Liver (tissue), 9 donors: ENCODE results near the gene RMND1. TPM values are rescaled to one million over a fixed set of nuclear protein-coding genes. Genes with fewer than 3 reads are reported as not detected.
A peak's percentile ranks its signal among the peaks of the same experiment; 100 is the strongest.

Source experiments
- DNase-seq: peaks from one replicate; pipeline ENCODE4 v3.0.0-alpha.2; 2017; ENCODE audit warnings: low spot score
- H3K27ac ChIP-seq, 2 donors: one replicate each; pipeline ENCODE4 v1.7.0; 2013; ENCODE audit warnings: inconsistent platforms in 2 of 2, low read length in 2 of 2, control low read depth in 1 of 2, low read depth in 1 of 2, mild to moderate bottlenecking in 1 of 2
- H3K27me3 ChIP-seq, 4 donors: one replicate each; pipeline versions ENCODE4 v1.6.1 to v1.7.0; 2013; ENCODE audit warnings: low read length in 3 of 4, inconsistent platforms in 1 of 4, mild to moderate bottlenecking in 1 of 4, moderate library complexity in 1 of 4; ENCODE audit not compliant: control insufficient read depth in 4 of 4, insufficient read depth in 4 of 4
- H3K36me3 ChIP-seq, 4 donors: one replicate each; pipeline versions ENCODE4 v1.6.1 to v1.7.0; 2013; ENCODE audit warnings: low read length in 3 of 4, mild to moderate bottlenecking in 3 of 4, low read depth in 1 of 4, moderate library complexity in 1 of 4; ENCODE audit not compliant: control insufficient read depth in 4 of 4, insufficient read depth in 3 of 4
- H3K4me1 ChIP-seq, 4 donors: one replicate each; pipeline versions ENCODE4 v1.6.1 to v1.7.0; 2013; ENCODE audit warnings: low read length in 3 of 4, mild to moderate bottlenecking in 3 of 4, moderate library complexity in 1 of 4; ENCODE audit not compliant: control insufficient read depth in 4 of 4, insufficient read depth in 4 of 4
- H3K4me3 ChIP-seq, 3 donors: one replicate each; pipeline versions ENCODE4 v1.6.1 to v1.7.0; 2013; ENCODE audit warnings: low read length in 3 of 3, control low read depth in 1 of 3, low read depth in 1 of 3, mild to moderate bottlenecking in 1 of 3
- H3K9ac ChIP-seq, 2 donors: one replicate each; pipeline ENCODE4 v1.7.0; 2013; ENCODE audit warnings: low read length in 2 of 2, mild to moderate bottlenecking in 2 of 2, moderate library complexity in 2 of 2, control low read depth in 1 of 2, low read depth in 1 of 2
- H3K9me3 ChIP-seq, 4 donors: one replicate each; pipeline versions ENCODE4 v1.6.1 to v1.7.0; 2013; ENCODE audit warnings: low read length in 3 of 4; ENCODE audit not compliant: control insufficient read depth in 4 of 4
- ATF3 ChIP-seq: IDR thresholded peaks from 2 replicates; pipeline ENCODE4 v1.6.1; 2016; ENCODE audit warnings: antibody characterized with exemption
- EGR1 ChIP-seq, 2 donors: IDR thresholded peaks; 2 replicates each; pipeline ENCODE4 v1.6.1; 2016 to 2018; ENCODE audit warnings: antibody characterized with exemption in 2 of 2, low read depth in 2 of 2
- FOXA1 ChIP-seq: IDR thresholded peaks from 2 replicates; pipeline ENCODE4 v1.6.1; 2016; ENCODE audit warnings: antibody characterized with exemption
- FOXA2 ChIP-seq: IDR thresholded peaks from 2 replicates; pipeline ENCODE4 v1.6.1; 2016; ENCODE audit warnings: antibody characterized with exemption
- GABPA ChIP-seq, 2 donors: IDR thresholded peaks in 1 of 2; conservative IDR thresholded peaks in 1 of 2; 2 replicates each; pipeline ENCODE4 v1.6.1; 2016; ENCODE audit warnings: antibody characterized with exemption in 2 of 2, mild to moderate bottlenecking in 1 of 2, moderate library complexity in 1 of 2
- HNF4G ChIP-seq: IDR thresholded peaks from 2 replicates; pipeline ENCODE4 v1.6.1; 2016; ENCODE audit warnings: antibody characterized with exemption
- JUND ChIP-seq, 2 donors: IDR thresholded peaks; 2 replicates each; pipeline ENCODE4 v1.6.1; 2016; ENCODE audit warnings: antibody characterized with exemption in 2 of 2
- MAX ChIP-seq: IDR thresholded peaks from 2 replicates; pipeline ENCODE4 v1.6.1; 2016; ENCODE audit warnings: antibody characterized with exemption
- NR2F2 ChIP-seq: IDR thresholded peaks from 2 replicates; pipeline ENCODE4 v1.6.1; 2016; ENCODE audit warnings: antibody characterized with exemption
- REST ChIP-seq: IDR thresholded peaks from 2 replicates; pipeline ENCODE4 v1.6.1; 2016; ENCODE audit warnings: antibody characterized with exemption, mild to moderate bottlenecking
- RXRA ChIP-seq, 2 donors: IDR thresholded peaks; 2 replicates each; pipeline ENCODE4 v1.6.1; 2017 to 2018; ENCODE audit warnings: antibody characterized with exemption in 2 of 2, mild to moderate bottlenecking in 1 of 2
- ZBTB33 ChIP-seq: IDR thresholded peaks from 2 replicates; pipeline ENCODE4 v1.6.1; 2016; ENCODE audit warnings: antibody characterized with exemption
- WGBS: extraction: QIAGEN DNeasy Blood & Tissue Kit; methylation state at CpG from one replicate; pipeline ENCODE4 v1.1.7; 2013; 5-methylcytosine and 5-hydroxymethylcytosine counted together
- polyA plus RNA-seq, 2 donors: library from polyadenylated mRNA; stranded (reverse) in 1 of 2; unstranded in 1 of 2; fragments of 200-250 nt in 1 of 2; fragments of >200 nt in 1 of 2; fragmentation: Nextera tagmentation in 1 of 2; extraction: Ambion mirVana in 1 of 2; gene quantifications; one replicate each; pipeline versions ENCODE4 v1.2.1 to v1.2.3, GENCODE V29; 2013 to 2015
- total RNA-seq, 2 donors: library from RNA; depleted of rRNA; stranded (reverse); fragments of >200 nt; gene quantifications; one replicate each; pipeline ENCODE4 v1.2.3, GENCODE V29; 2014
- donor health status: healthy.
- donor health status: healthy.
- donor health status: healthy.
- donor health status: healthy.
- donor health status: healthy.

RMND1 gene
- total and polyA plus RNA-seq, 4 donors: 13.2 to 22.6 (median 18.1) TPM

GRCh38 chr6:151399679-151400078 lies 52.2 kb downstream of the RMND1 start (continued):
- TF ChIP-seq REST: no peak

- no peak for DNase-seq
- peaks cover 0 to 2% (median 0%) of the 10 kb centered on the region in 4 donors for H3K36me3 ChIP-seq
- no peaks in the 10 kb centered on the region for H3K27me3 ChIP-seq
- no peak overlapping the region for H3K9ac ChIP-seq
- H3K4me3 ChIP-seq: no peak overlapping the region
- 76% methylated on average over 4 of the region's 4 CpGs for WGBS
- peaks cover 9 to 30% (median 24%) of the 10 kb centered on the region in 4 donors for H3K4me1 ChIP-seq
- no peak overlapping the region for H3K27ac ChIP-seq
- H3K9me3 ChIP-seq: no peaks in the 10 kb centered on the region
- TF ChIP-seq GABPA (IDR thresholded peaks at IDR 0.05 in 1 of 2, conservative IDR thresholded peaks at IDR 0.05 in 1 of 2): no peak
- TF ChIP-seq NR2F2: no peak
- no peak for TF ChIP-seq REST
- no peak for TF ChIP-seq RXRA (IDR thresholded peaks at IDR 0.05)
- TF ChIP-seq JUND (IDR thresholded peaks at IDR 0.05): no peak
- TF ChIP-seq EGR1 (IDR thresholded peaks at IDR 0.05; ENCODE audit: low read depth in 2 of 2): no peak
- TF ChIP-seq MAX: no peak
Observed at GRCh38 chr6:151393410-151393809, 58.5 kb downstream of the RMND1 start.

GRCh38 chr6:151392427-151392826 lies 59.5 kb downstream of the RMND1 start:
- Histone ChIP-seq H3K9ac (peak overlapping the region in 1 of 2 donors; percentile 42), H3K27me3 (no peaks in the 10 kb centered on the region), H3K9me3 (no peaks in the 10 kb centered on the region), H3K4me1 (peaks cover 9 to 30% (median 24%) of the 10 kb centered on the region in 4 donors), H3K27ac (peak overlapping the region; percentile 97 to 99), H3K4me3 (peak overlapping the region; percentile 67 to 100 (median 81)), H3K36me3 (peaks cover 0 to 1% (median under 1%) of the 10 kb centered on the region in 4 donors)
- 4% methylated on average over 3 of the region's 3 CpGs for WGBS
- TF ChIP-seq ZBTB33 (no peak), HNF4G (no peak), MAX (no peak), REST (no peak), FOXA2 (no peak), ATF3 (no peak), FOXA1 (no peak)
- DNase-seq: no peak
